ENCODE measurements around the gene RAPGEF4. TPM values are rescaled to one million over a fixed set of nuclear protein-coding genes. Genes with fewer than 3 reads are reported as not detected.
A peak's percentile ranks its signal among the peaks of the same experiment; 100 is the strongest.

Gene RAPGEF4
- total RNA-seq (2014; rRNA removed; shearing (Covaris generic)): 2.1 and 2.4 TPM in 2 replicates

DNA sequence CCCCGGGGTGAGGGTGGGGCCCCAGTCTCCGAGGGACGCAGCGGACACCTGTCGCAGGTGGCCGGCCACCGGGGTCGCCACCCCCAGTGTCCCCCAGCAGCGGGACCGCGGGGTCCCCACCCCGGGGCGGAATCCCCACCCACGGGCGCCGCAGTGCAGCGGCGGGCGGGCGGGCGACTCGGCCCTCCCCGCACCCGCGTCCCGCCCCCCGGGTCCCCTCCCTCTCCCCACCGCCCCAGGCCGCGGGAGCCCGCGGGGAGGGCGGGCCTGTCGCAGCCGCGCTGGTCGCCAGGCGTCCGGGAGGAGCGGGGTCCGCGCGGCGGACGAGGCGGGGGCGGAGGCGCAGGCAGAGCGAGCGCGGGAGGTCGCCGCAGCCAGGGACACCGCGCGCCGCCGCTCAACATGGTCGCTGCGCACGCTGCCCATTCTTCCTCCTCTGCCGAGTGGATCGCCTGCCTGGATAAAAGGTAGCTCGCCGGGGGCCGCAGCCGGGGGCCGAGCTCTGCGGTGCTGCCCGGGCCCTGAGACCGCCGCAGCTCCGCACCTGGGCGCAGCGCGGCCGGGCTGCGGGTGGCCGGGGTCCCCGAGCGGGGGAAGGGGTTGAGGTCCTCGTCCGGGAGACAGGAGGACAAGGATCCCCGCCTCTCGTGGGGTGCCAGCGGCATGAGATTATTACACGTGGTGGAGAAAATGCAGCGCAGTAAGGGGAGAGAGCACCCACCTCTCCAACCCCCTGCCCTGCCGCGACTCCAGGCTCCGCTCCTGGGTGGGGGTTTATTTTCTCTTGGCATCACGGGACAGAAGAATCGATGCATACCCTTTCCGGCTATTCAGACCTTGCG is at the start of gene RAPGEF4:
Gene RAPGEF4 (plus strand): TSS at position 264 of the 842 bp plus-strand sequence. CDS start 139 bp downstream, at position 403.
- DNase-seq (ENCODE audit: low read depth): no peak

DNA sequence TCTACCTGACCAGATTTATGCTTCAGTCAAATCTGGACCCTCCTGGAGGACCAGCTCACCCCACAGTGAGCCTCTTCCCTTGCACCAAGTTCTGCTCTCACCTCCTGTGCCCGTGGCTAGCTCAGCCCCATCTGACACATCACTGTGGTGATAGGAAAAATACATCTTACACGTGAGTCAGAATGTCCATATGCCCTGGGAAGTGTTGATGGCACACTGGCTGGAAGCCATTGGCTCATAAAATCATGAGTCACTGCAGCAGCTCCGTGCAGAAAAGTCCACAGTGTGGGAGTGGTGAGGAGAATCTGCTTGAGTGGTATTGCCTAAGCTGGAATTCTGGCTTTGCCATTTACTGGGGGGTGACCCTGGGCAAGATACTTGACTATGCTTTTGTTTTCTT is 42.6 kb upstream of the RAPGEF4 start:
- DNase-seq (ENCODE audit: low read depth): peak; percentile 99

DNA sequence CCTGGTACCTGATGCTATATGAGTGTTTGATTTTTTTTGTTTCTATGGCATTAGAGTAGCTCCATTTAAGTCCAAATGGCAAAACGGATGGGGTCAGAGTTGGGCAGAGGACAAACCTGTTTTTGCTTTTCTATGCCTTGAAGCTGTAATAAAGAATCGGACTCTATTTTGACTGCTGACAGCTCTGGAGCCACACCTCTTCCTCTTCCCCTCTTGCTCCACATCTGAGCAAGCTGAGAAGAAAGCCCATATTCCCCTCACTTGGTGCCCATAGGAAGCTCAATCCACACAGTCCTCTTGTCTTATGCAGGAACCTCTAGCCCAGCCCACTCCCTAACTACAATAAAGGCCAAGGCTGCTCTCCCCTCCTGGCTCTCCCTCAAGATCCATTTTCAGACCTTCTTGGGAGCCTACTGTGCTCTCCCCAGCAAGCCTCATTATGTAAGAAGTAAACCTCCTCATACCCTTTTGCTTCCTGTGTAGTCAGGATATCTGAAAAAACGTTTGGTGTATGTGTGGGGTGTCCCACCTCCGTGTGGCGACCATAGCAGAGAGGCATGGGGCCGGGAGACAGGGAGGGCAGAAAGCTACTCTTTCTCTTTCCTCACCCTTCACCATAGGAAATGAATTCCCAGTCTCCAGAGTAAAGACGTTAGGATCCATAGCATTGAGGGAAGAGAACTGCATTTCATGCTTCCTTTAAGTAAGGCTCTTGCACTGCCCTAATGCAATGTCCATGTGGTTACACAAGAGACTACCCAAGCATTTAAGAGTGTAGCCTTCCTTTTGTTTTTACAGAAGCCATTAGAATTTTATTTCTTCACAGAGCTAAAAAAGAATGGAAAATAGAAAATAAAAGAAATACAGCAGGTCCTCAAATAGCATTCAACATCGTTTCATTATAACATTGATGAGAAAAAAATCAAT is 41.9 kb upstream of the RAPGEF4 start:
- DNase-seq (ENCODE audit: low read depth): peak; percentile 49

DNA sequence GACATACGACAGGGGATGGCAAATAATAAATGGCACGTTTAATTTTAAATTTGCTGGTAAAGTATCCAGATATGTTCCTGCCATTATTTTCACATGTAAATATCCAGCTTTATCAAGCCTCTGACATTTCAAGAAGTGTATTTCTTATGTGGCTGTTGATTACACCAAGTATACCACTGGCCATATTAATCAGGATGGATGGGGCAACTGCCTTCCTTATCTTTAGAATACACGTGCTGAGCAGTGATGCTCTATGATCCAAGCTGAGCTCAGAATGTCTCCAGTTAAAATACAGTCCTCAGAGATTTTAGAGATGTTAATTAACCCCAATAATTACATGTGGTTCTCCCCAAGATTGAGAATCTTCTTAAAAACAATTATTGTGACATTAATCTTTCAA is 38.3 kb upstream of the RAPGEF4 start:
- no peak for DNase-seq (ENCODE audit: low read depth)

DNA sequence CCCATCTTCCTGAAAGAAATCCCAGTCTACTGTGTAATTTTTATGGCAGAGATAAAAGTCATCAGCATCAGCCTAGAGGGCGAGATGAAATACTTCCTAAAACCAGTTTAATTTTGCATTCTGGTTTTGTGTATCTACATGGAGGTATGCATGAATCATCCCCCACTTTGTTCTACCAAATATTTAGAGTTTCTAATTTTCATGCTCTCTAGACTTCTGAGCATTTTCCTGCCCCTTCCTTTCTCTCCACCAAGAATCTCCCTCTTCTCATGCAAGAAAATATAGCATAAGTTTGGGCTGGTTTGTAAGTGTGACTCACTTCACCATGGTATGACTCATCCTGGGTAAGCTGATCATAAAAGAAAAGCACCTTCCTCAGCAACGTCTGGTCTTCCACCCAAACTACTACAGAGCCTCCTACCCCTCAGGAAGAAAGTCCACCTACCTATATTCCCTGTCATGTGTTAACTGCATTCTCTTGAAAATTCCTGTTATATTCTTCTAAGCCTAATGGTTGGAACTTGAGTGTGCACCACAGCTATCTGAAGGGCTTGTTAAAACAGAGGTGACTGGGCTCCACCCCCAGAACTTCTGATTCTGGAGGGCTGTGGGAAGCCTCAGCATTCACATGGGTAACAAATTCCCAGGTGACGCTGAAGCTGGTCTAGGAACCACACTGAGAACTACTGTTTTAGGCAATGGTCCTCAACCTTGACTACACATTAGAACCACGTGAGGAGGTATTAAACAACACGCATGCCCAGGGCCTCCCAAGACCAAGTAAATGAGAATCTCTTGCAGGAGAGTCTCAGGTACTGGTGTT is 37.4 kb upstream of the RAPGEF4 start:
- DNase-seq (ENCODE audit: low read depth): peak; percentile 95

DNA sequence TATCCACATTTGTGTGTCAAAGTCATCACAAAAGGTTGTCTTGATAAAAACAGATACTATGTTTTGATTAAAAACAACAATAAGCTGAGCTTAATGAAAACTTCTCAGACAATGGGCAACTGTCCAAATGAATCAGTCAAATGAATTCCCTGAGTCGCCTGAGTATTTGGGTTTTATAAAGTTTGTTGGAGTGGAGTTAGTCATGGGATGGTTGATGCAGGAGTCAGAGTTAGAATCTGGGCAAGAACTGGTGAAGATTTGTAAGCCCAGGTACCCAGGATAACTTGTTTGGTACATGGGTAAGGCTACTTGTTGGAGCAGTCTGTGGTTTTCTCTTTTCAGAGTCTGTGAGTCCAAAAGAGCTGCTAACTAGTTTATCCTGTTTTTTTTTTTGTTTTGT is 34.4 kb upstream of the RAPGEF4 start:
- peak; percentile 83 for DNase-seq (ENCODE audit: low read depth)

DNA sequence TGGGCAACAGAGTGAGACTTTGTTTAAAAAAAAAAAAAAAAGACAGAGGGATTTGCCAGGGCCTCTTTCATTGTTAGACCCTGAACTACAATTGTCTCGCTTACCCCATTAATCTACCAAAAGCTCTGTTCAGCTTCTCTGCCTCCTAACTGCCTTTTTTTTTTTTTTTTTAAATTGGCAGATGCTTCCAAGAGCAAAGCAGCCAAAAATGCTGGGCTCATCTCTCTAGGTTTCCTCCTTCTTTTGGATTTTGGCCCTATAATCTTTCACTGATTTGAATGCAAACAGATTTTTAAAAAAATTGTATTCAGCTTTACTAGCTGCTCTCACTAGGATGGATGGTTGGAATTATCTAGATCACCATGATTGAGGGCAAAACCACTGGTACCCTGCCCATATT is 33.2 kb upstream of the RAPGEF4 start:
- DNase-seq (ENCODE audit: low read depth): no peak

DNA sequence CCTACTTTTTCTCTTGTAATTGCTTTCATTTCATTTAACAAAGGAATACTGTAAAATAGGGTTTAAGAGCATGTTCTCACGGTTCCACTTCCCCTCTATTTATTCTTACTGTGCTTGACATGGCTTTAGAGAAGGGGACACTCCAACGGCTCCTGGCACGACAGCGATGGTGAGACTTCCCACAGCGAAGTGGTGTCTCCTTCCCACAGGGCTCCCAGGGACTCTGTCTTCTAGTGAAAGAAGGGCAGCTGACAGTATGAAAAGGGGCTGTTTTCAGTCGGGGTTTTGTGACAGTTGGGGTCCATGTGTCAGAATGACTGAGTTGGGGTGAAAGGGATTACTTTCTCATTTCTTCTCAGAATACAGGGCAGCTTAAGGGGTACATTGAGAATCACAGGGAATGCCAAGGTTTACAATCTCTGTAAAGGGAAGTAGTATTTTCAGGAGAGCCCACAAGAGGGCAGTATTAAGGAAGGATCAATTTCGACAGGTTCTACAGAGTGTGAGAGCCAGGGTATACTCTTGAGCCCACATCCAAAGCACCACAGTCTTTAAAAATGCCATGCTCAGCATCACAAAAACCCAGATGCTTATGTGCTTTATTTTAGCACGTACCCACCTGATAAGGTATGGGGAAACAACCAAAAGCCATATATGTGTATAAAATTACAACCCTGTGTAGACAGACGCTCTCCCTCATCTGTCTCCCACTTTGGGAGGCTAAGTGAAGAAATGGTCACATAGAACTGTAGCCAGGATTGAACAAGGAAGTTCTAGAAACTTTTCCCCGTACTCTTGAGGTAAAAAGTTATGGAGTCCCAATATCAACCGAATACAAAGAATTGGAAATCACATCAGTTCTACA is 31.3 kb upstream of the RAPGEF4 start:
- peak; percentile 61 for DNase-seq (ENCODE audit: low read depth)

DNA sequence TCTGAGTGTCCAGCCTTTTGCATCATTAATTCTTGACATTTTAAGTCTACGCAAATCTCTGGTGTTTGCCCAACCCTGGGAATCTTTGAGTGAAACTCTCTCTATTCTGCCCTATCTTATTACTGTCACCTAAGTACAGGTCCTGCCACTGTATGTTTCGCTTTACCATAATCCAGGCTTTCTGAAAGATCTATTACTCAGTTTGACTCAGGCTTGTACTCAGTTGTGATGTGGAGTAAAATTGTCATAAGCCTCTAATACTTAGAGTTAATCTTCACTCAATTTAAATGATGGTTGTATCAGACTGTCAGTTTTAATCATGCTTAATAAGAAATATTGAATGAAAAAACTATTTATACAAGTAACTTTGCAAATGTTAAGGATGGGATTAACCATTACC is 30.3 kb upstream of the RAPGEF4 start:
- DNase-seq (ENCODE audit: low read depth): no peak

DNA sequence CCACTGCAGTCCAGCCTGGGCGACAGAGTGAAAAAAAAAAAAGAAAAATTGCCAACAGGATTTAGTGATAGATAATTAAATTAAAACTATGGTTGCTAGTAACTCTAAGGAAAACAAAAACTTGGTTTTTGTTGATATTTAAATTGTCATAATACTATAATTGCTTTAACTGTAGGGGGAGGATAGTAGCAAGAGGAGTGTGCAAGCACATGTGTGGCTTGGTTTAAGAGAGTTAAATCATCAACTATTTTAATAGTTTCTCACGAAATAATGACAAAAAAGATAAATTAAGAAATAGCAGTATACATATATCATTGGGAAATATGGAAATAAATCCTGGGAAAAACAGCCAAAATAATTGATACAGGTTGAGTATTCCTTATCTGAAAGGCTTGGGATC is 27.4 kb upstream of the RAPGEF4 start:
- DNase-seq (ENCODE audit: low read depth): no peak

DNA sequence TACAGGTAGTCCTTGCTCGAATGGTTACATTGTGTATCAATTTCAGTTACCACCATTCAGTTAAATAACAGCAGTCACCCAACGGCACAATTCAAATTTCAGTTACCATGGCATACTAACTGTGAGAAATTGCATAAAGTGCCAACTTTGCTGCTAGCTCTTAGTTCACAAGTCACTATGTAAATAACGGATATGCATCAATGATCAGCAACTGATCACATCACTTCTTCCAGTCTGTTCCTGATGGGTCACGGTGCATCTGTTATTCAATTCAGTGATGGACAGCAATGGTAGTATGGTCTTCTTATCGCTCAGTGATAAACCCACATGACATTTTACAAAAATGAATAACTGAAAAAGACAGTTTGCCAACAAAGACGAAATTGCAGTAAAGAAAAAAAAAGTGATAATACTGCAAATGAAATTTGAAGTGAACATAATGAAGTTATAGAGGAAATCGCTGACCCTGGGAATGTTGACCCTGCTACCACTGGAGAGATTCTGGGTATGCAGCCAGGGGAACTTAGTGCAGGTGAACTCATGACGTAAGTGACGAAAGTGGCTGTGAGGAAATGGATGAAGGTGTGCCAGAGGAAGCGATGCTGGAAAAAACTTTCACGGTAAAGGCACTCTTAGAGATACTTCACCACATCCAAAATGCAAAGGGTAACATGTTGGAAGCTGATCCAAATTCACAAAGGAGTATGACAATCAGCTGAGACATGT is 25.9 kb upstream of the RAPGEF4 start:
- no peak for DNase-seq (ENCODE audit: low read depth)

DNA sequence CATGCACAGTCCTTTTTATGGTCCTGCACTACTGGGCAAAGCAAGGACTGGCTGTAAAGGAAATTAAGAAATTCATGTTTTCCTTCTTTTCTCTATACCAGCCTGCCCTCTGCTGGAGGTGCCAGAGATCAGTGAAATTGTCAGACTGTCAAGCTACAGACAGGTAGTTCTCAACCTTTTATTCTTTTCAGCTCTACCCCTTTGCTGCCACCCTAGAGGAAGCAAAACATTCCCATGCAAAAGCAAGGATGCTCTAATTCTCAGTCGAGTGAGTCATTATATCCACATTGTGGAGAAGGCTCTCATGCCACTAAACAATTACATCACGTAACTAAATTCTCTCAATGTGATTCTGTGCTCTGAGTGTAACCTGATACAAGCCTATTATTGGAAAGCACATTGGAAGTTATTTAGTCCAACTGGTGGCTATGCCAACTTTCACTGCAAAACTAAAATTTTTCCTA is 25.0 kb upstream of the RAPGEF4 start:
- DNase-seq (ENCODE audit: low read depth): peak; percentile 87

DNA sequence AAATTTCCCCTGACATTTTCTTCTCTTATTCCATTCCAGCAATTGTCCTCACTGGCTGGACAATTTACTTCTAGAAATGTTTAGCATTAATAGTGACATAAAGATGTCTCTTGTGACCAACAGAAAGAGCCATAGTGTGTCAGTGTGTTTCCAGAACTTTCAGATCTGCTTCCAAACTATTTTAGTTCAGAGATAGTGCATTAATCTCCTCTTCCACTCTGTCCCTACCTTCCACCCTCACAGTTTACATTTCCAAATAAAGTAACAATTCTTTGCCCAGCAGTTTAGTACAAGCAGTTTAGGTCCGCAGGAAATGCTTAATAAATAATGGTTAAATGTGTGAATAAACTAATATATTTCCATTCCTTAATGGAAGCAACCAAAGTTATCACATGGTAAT is 24.5 kb upstream of the RAPGEF4 start:
- no peak for DNase-seq (ENCODE audit: low read depth)

DNA sequence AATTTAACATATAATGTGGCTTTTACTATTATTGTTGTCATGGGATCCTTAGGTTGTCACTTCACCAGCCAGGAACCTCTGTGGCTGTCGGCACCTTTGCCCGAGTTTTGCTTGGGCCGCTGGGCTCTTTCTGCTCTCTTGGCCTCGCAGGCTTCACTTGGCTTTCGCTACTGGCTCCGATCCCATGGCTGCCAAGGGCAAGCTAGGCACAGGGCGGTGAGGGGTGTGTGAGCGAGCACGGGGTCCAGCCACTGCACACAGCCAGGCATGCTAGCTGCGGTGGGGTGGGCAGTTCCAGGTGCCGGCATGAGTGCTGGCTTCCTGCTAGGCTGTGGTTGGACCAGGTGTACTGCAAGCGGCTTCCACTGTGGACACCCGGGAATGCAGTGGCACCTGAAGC is 23.4 kb upstream of the RAPGEF4 start:
- DNase-seq (ENCODE audit: low read depth): no peak

DNA sequence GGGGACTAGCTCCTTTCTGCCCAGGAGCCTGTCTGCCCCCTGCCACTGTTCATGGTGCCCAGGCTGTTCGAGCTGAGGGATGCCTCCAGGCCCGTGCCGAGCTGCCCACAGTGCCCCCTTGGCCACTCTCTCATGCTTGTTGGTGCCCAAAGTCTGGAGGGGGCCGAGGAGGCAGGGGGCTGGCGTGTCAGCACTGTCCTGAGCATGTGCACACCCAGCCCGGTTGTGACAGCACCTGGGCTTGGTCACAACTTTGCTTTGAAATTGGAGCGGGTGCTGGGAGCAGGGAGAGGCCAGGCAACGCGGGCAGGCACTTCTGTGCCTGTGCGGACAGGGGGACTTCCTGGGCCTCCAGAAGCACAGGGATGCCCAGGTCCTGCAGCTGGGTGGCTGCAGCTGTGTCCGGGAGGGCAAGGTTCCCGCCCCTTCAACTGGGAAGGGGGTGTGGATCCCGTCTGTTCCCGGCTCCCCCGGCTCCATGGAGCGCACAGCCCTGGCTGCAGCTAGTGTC is 22.2 kb upstream of the RAPGEF4 start:
- DNase-seq (ENCODE audit: low read depth): no peak

DNA sequence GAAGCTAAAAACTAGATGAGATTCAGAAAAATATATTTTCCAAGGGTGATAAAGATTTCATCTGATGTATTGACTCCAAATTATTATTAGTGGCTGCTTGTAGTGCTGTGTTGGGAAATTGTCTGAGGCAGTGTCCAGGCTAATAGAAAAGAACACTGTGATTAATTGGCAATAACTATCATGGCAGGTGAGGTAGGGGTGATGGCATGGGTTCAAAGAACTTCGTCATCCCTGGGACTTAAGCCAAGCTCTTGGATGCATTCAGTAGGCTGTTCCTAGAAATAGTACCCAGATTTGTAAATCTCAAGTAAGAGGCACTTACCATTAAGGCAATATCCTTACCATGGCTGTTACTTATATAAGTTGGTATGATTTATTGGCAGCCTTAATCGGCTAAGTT is 13.2 kb upstream of the RAPGEF4 start:
- no peak for DNase-seq (ENCODE audit: low read depth)

DNA sequence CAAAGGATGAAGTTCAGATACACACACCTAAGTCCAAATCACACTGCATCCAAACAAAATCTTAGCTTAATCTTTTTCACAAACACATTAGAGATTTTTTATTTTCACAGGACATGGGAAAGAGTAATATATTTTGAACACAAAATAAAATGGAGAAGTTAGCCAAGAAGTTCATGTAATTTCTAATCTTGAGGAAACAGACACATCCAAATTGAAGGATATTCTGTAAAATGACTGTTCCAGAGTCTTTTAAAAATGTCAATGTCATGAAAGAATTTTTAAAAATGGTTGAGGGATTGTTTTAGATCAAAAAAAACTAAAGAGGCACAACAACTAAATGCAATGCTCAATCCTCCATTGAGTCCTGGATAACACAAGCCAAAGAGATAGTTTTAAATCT is 12.4 kb upstream of the RAPGEF4 start:
- no peak for DNase-seq (ENCODE audit: low read depth)

DNA sequence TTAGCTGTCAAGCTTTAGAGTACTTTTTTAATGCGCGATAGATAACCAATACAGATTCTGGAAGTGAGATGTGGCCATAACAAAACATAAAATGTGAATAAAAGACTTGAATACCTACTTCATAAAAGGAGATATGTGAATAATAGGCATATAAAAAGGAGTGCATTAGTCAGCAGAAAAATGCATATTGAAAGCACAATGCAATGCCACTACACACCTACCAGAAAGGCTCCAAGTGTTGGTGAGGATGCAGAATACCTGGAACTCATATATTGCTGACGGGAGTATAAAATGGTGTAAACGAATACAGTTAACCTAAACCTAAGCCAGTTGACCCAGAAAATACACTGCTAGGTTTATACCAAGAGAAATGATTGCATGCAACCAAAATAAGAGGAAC is 10.9 kb upstream of the RAPGEF4 start:
- DNase-seq (ENCODE audit: low read depth): no peak

DNA sequence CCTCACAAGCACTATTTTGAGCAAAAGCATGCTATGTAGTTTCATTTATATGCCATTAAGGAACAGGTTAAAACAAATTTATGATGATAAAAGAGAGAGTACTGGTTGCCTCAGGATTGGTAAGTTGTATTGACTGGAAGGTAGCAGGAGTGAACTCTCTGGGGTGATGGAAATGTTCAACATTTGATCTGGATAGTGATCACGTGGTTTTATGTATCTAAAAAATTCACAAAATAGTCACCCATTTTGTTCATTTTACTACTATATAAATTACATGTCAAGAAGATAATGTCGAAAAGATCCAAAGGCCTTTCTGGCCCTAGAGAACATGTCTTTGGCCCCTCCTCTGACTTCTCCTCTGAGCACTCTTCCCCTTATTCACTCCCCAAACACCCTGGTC is 10.4 kb upstream of the RAPGEF4 start:
- no peak for DNase-seq (ENCODE audit: low read depth)

DNA sequence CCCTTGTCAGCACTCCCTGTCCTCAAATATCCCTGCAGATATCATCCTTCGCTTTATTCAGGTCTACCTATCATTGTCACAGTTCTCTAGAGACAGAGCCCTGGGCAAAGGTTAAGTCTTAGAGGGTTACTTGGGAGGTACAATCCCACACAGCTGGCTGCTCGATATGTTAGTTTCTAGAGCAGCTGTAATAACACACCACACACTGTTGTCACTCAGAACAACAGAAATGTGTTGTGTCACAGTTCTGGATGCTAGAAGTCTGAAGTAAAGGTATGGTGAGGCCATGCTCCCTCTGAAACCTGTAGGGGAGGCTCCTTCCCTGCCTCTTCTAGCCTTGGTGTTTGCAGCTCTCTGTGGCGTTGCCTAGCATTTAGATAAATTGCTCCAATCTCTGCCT is 9.9 kb upstream of the RAPGEF4 start:
- no peak for DNase-seq (ENCODE audit: low read depth)

Data from RPMI7951 (cell line).